Measurements from ENCODE around the gene MFSD12.

DNA sequence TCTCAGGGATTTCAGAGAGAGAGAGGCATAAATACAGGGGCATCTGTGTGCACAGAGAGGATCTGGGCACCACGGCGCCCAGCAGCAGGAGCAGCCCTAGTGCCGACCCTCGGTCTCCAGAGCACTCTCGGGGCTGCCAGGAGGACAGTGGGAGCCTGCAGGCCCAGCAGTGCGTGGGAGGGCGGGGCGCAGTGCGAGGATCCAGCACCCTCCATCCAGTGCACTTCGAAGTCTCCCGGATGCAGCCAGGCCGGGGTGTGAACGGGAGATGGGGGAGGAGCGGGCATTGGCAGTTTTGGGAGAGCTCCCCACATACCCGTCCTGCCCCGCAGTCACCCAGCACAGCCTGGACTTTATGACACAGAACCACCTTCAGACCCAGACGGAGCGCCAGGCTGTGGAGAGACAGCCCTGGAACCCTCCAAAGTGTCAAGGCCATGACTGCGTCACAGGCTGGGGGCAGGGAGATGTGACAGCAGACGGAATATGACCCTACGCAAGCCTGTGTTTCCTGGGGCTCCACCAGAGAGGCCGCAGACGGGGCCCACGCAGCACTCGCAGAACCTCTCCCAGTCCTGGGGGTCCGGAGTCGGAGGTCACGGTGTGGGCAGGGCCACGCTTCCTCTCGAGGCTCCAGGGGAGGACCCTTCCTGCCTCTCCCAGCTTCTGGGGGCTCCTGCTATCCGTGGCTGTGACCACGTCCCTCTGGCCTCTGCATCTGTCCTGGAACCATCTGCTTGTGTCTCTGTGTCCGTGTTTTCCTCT, 33.1 kb downstream of the MFSD12 start:
- TF ChIP-seq, protein P1, sequence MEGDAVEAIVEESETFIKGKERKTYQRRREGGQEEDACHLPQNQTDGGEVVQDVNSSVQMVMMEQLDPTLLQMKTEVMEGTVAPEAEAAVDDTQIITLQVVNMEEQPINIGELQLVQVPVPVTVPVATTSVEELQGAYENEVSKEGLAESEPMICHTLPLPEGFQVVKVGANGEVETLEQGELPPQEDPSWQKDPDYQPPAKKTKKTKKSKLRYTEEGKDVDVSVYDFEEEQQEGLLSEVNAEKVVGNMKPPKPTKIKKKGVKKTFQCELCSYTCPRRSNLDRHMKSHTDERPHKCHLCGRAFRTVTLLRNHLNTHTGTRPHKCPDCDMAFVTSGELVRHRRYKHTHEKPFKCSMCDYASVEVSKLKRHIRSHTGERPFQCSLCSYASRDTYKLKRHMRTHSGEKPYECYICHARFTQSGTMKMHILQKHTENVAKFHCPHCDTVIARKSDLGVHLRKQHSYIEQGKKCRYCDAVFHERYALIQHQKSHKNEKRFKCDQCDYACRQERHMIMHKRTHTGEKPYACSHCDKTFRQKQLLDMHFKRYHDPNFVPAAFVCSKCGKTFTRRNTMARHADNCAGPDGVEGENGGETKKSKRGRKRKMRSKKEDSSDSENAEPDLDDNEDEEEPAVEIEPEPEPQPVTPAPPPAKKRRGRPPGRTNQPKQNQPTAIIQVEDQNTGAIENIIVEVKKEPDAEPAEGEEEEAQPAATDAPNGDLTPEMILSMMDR (conservative IDR thresholded peaks at IDR 0.05; ENCODE audit: low read depth, low read length) = no peak
- no peak for TF ChIP-seq EZH2 (IDR thresholded peaks at IDR 0.05; ENCODE audit: borderline replicate concordance, low read depth, low read length, poor library complexity, severe bottlenecking)

Data from A673 (cell line).